Stimulated activated CD4-positive, alpha-beta T cell treated with anti-CD3 and anti-CD28 coated beads, Interleukin-1b, Interleukin-23, amount 100 ng/mL, for 4 hours (primary cell): ENCODE measurements around the gene TMX2.
"Not testable (repeated sequence)": the region's sequence is repeated elsewhere in the genome, so short reads cannot be mapped to it uniquely, and the experiment has no call there.

Experiments
- DNase-seq, 2 donors: peaks; one replicate each; pipeline ENCODE4 v3.0.0-alpha.2; 2020; ENCODE audit warnings: low read depth in 2 of 2

Gene TMX2

DNA sequence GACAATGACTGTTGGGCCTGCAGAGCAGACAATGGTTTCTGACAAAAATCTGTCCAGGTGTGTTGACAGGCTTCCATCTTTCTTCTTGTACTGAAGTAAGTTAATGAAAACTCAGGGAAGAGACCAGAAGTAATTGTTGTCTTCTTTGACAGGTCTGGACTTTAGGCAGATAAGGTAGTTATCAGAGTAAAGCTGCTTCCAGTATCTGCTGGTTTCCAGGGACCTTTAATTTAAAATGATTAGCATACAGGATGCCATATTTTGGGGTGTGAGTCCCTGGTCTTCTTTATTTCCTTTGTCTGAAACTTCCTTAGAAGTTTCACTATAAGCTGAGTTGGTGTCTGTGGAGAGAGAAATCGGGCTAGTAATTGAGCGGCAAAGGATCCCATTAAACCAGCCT is 1.4 kb downstream of the TMX2 start:
- no peak for DNase-seq

DNA sequence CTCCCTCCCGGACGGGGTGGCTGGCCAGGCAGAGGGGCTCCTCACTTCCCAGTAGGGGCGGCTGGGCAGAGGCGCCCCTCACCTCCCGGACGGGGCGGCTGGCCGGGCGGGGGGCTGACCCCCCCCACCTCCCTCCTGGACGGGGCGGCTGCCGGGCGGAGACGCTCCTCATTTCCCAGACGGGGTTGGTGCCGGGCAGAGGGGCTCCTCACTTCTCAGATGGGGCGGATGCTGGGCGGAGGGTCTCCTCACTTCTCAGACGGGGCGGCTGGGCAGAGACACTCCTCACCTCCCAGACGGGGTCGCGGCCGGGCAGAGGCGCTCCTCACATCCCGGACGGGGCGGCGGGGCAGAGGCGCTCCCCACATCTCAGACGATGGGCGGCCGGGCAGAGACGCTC is 4.3 kb downstream of the TMX2 start:
- not testable (repeated sequence) for DNase-seq

DNA sequence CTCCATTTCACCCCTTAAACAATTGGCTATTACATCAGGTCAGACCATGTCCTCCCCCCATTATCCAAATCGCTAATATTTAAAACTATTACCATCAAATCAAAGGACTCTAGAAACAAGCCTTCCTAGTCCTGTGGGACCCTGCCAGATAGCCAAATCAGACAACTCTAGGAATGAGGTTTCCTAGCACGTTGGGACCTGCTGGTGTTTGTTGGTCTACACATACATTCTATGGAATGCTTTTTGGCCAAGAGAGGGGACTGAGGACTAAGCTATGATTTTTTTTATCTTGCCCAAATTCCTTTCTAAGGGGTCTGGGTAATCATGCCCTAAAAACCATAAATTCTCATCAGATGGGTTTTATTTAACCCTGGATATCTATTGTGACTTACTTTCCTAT is 14.8 kb downstream of the TMX2 start:
- DNase-seq, result no peak

DNA sequence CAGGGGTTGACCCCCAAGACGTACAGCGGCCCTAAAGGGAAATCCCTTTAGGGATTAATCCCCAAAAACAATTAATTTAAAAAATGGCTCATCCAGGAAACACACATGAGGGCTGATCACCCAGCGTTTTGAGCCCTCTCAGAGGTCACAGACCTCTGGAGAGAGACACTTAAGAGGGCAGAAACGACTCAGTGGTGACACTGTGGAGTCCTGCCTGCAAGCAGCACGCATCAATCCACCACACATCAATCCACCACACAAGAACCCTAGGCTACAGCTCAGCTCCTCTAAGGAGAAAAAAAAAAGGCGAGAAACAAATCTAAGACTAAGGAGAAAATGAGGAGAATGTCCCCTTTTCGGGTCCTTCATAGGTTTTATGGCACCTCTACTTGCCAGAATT is 16.4 kb downstream of the TMX2 start:
- no peak for DNase-seq

DNA sequence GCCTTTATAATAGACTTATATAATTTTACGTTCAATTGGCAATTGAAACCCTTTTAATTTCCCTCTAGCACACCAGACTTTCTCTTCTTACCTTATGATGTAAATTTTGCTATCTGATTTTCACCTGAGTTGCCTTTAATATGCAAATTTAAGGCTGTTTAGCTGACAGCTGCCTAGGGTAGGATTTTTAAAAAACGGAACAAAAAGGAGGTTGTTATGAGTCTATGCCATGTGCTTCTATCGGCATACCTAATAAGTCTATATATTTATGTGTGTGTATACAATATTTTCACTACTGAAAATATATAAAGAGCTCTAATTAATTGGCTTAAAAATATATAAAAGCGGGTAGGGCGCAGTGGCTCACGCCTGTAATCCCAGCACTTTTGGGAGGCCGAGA is 17.1 kb downstream of the TMX2 start:
- DNase-seq, result no peak

DNA sequence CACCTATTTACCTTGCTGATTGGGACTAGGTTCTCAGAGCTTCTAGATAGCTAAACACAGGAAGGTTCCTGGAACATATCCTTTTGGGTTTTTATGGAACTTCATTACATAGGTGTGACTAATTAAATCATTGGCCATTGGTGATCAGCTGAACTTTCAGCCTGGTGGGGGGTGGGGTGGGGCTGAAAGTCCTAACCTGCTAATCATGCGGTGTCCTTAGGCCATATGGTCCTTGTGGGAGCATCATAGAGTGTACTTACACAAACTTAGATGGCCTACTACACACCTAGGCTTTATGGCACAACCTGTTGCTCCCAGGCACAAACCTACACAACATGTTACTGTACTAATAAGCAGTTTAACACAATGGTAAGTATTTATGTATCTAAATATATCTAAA is 20.3 kb downstream of the TMX2 start:
- no peak for DNase-seq

DNA sequence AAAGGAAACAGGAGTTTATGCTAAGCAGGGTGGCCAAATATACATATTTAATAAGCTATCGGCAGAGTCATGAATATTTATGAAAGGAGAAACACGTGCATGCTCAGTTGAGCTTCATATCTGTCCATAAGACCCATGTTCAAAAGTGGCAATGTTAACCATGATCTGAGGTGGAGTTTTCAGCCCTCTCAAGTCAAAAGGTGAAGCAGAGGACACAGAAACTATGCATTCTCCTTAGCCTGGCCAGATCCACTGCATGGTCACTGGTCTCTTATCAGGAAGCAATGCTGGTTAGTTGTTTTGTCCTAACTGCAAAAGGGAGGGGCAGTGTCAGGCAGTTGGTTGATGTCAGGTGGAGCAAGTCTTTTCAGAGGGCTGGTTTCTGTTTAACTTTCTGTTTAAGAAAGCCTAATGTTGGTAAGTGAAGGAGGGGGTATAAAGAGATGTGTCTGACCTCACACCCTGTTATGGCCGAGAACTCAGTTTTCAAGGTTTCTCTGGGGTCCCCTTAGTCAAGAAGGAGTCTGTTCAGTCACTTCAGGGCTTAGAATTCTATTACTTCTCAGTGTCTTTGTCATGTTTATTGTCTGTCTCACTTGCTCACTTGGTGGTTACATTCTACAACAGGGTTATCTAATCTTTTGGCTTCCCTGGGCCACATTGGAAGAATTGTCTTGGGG is 23.4 kb downstream of the TMX2 start:
- no peak for DNase-seq

DNA sequence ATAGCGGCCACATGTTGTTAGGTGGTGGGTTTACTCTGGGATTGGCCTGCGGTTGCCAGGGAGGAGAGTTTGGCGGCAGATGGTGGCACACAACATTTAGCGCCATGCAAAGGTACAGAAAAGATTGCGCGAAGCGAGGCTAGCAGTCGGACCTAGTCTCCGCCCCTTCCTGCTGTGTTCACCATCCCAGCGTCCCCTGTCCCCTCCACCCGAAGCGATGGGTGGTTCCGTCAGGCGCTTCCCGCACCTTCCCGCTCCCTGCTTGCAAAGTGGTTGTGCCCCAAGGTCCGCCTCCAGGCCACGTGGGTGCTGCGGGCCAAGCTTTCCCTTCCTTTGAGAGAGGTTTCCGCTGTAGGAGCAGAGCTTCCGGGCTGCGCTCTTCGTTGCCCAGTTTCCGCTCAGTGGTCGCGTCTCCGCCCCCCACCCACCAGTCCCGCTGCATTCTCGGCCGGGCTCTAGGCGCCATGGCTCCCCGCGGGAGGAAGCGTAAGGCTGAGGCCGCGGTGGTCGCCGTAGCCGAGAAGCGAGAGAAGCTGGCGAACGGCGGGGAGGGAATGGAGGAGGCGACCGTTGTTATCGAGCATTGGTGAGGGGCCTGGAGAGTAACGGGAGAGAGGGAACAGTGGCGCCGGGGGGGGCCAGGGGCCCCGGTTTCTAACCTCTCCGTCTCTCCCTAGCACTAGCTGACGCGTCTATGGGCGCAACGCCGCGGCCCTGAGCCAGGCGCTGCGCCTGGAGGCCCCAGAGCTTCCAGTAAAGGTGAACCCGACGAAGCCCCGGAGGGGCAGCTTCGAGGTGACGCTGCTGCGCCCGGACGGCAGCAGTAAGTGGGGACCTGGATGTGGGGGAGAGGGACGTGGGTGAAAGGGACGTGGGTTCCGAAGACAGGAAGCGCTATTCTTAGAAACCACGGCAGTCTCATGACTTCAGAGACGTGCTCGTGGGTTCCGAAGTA is 29.0 kb downstream of the TMX2 start, which contains the start of gene SELENOH:
Gene SELENOH, plus strand, starts transcription at position 360 of the 955 bp plus-strand sequence. Its CDS starts 105 bp downstream, at position 465.
- DNase-seq, result peak; percentile 83 to 88

DNA sequence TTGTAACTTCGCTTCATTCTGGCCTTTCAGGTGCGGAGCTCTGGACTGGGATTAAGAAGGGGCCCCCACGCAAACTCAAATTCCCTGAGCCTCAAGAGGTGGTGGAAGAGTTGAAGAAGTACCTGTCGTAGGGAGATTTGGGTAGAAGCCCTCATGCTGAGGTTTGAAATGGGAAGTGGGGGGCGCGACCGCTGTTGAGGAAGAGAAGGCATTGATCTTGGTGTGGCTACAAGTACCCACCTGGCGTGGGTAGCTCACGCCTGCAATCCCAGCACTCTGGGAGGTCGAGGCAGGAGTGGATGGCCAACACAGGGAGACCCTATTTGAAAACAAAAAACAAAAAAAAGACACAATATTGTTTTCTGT is 29.7 kb downstream of the TMX2 start:
- DNase-seq, result peak in 1 of 2 donors; percentile 26

DNA sequence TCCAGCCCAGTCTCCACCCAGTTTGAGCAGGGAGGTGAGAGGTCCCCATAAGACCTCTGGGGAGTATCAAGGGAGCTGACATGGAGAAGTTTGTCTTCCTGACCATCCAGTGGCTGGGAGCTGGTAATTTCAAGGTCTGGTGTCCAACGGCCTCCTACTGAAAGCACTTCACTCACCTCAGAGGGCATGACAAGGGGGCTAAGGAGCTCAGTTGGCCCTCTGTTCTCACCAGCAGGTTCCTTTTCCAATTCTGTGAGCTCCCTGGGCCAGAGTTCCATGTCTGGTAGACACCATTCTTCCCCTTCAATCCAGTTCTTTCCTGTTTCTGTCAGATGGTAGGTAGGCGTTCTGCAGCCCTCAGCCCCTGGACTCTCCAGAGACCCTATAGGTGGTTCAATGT is 32.0 kb downstream of the TMX2 start:
- no peak for DNase-seq

DNA sequence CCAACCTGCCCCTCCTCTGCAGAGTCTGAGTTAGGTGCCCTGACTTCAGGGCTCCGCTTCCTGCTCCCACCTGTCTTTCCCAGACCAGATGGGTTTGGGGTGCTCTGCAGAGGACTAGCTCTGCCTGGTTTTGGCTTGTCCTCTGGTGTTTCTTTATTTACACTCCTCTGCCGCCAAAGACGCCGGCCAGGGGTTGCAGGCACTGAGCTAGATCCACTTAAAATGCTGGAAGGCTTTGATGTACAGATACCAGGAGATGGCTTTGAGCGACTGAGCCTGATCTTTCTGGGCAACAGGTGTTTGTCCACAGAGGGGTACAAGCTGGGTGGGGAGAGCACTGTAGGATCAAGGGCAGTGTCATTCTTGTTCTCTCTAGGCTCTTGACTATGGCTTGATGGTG is 32.8 kb downstream of the TMX2 start:
- DNase-seq, result no peak

DNA sequence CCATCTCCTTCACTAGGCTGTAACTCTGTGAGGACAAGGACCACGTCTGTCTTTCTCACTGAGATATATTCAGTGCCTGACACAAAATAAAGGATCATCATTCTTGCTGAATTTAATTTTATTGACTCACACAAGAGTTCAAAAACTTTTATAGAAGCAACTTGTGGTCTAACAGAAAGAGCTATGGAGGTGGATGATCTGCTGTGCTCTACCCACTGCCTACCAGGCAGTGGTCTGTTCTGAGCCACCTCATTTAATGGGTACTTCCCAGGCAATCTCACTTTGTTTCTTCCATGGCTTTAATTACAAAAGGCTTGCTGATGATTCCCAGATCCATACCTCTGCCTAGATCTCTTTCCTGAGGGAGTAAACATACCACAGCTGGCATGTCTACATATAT is 34.5 kb downstream of the TMX2 start:
- DNase-seq, result no peak

DNA sequence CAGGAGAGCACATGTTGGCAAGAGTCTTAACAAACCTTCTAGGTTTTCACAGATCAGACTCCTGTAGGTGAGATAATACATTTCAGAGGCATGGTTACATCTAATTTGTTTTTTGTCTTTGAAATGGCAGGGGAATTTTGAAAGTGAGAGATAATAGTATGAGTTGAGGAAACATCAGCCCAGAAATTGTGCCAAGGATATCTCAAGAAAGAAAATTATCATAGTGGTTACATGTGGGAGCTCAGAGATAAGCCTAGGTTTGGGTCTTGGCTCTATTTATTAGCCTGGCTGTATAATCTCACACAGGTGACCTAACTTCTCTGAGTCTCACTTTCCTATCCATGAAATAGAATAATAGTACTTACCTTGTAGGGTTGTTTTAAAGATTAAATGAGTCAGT is 38.8 kb downstream of the TMX2 start:
- no peak for DNase-seq

DNA sequence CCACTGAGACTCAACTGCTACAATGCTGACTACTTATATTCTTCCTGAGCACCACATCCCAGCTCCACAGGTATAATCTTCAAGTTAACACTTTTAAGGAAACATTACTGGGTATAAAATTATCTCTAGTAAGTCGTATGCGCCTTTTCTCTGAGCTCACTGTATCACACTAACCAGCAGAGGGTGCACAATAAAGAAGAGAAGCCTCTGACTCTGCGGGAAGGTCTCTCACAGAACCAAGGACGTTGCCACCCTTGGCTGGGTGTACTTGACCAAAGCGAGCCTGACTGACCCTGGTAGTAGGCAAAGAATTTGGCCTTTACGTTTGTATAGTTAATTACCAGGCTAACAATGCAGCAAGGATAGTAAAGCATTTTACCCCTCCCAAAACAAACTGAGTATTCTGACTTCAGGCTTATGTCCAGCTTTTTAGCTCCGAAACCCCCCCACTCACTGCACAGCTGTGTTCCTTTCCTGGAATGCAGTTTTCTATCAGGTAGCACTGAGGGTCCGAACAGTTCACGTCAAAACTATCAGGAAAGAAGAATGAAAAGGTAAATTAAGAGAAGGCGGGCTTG is 39.4 kb downstream of the TMX2 start, which contains the start of gene BTBD18:
Gene BTBD18, minus strand, starts transcription at position 144 of the 578 bp plus-strand sequence. CDS start 631 bp downstream, outside the sequence.
- DNase-seq, result no peak

DNA sequence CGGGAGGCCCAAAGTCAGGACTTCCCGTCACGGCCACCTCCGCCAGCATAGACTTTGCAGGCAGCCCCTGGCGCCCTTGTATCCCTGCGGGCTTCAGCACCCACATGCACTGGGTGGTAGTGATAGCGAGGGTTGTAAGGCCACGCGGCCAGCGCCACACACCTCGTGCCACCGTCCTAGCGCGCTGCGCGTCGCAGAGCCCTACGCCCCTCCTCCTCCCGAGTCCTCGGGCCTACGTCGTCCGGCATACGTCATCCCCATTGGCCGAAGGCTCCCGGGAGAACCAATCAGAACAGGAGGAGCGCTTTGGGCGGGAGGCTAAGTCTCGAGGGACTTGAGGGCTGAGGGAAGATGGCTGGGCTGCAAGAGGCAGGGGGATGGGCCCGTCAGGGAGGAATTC is 40.6 kb downstream of the TMX2 start:
- DNase-seq, result no peak

DNA sequence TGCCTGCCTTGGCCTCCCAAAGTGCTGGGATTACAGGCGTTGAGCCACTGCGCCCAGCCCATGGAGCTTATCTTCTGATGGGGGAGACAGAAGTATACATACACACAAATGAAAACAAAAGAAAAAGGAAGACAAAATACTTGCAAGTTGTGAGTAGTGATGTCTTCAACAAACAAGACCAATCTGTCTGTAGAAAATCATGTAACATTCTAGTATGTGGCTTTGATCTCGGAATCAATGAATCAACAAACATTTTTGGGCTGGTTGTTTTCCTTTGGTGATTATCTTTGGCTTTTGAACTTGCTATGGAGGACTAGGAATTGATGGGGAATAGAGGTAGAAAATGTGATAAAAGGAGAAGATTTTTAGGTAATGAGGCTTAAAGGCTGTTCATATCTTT is 45.8 kb downstream of the TMX2 start:
- DNase-seq, result no peak

DNA sequence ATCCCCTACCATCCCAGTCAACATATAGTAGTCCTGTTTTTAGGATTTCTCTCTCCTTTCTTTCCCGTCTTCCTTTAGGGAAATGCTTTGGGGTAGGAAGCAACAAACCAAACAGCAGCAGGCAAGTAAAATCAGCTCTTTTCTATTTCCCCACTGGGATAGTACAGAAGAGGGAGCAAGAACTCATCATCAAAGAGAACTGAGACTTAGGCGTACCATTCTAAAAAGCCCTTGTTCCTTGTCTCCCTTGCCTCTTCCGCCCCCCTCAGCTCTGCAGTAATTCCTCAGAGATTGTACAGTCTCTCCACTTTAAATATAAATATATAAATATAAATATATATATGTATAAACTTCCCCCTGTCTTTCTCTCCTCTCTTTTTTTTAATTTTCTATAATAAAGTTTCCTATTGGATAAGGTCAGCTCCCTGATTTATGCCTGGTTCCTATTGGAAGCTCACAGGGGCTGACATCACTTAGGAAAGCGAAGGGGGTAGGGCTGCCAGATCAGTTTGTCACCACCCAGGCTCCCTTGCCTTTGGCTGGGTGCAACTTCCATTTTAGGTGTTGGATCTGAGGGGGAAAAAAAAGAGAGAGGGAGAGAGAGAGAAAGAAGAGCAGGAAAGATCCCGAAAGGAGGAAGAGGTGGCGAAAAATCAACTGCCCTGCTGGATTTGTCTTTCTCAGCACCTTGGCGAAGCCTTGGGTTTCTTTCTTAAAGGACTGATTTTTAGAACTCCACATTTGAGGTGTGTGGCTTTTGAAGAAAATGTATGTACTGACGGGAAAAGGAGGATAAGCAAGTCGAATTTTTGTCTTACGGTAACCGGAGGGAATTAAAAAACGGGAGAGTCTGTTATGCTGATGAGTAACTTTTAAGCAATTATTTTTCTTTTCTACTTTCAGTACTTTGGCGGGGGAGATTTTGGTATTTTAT is 49.2 kb downstream of the TMX2 start, which contains the start of gene CTNND1:
Gene CTNND1, plus strand, starts transcription at position 502 of the 934 bp plus-strand sequence. CDS start 29,677 bp downstream, outside the sequence.
- DNase-seq, result no peak

DNA sequence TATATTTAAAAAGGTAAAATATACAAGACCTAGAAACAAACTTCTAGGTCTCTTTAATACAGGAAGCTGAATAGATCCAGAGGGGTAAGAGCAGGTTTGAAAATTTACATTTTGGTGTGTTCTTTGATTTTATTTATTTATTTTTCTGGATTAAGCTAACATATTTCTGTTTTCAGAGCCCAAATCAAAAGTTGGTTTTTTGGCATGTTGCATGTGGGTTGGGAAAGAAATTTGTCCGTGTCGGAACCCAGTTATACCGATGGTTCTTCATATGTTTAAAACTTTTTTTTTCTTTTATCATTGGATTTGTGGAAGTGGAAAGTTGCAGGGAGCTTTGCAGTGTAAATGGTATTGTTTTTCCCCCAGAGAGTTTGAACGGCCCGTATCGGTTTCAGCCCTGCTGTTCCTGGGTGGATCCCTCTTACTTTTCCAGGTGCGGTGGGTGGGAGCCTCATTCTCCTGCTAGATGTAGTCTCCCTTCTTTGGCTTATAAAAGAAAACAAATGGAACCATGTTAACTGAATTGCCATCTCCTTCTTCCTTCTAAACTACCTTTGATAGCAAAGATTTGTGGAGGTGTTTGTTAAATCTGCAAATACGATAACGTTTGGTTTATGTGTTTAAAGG is 50.0 kb downstream of the TMX2 start:
- no peak for DNase-seq

DNA sequence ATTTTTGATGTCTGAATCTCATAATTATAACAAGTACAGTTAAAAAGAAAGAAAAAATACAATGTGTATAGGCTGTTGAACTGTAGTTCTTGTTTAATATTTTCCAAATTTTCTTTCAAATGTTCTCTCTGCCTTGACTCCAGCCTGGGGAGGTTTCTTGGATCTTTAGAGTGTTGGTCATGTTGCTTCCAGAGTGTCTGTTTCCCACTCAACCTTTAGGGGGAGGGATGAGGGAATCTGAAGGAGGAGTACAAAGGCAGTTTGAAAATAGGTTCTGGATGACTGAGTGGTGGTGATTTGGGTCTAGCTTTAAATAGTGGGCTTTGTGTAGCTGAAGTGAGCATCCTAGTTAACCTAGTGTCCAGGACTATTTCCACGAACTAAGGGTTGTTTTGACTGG is 51.2 kb downstream of the TMX2 start:
- DNase-seq, result no peak

DNA sequence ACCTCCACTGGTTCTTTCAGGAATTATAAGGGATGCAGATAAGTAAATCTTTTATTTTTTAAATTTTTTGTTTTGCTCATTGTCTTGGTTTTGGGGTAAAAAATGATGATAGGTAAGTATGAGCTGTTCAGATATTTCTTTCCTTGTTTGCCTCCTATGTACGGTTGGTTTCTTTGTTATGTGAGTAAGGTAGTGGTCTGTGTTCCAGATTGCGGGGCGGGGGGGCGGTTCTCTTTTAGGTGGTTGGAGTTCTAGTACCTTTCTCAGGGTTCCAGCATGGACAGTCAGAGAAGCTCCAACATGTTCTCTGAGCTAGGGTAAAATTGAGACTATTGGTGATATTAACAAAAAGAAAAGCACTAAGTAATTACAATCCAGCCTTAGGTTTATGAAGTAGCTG is 51.6 kb downstream of the TMX2 start:
- DNase-seq, result no peak

DNA sequence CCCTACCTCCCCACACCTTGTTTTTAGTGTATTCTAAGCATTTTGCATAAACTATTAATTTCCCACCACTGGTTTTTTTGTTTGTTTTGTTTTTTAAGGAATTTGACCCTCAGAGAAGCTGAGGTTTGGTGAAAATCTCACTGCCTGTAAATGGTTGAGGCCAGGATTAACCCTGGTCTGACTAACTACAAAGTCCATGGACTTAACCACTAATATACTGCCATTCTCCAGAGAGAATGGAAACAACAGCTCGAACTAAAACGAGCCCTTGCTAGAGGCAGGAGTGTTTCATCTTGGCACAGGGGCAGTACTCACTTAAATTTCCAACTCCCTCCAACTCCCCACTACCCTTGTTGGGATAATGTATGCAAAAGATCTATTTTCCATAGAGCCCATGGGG is 52.2 kb downstream of the TMX2 start:
- DNase-seq, result no peak
